Measurements from ENCODE around the gene ARL6IP4.

Gene ARL6IP4

GRCh38 chr12:122979001-122979907, 1.2 kb upstream of the ARL6IP4 start:
- no peak for DNase-seq (ENCODE audit: low read depth)

DNA sequence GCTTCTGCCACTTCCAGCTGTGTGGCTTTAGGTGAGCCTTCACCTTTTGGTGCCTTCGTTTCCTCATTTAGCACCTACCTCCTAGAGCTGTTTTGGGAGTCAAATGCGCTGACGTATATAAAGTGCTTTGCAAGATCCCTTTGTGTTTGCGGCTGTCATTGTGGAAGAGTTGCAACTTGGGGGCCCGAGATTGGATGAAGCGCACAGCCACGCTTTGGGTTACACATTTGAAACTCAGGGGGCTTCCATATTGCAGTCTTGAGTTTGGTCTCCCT, 636 bp upstream of the ARL6IP4 start:
- no peak for DNase-seq (ENCODE audit: low read depth)

DNA sequence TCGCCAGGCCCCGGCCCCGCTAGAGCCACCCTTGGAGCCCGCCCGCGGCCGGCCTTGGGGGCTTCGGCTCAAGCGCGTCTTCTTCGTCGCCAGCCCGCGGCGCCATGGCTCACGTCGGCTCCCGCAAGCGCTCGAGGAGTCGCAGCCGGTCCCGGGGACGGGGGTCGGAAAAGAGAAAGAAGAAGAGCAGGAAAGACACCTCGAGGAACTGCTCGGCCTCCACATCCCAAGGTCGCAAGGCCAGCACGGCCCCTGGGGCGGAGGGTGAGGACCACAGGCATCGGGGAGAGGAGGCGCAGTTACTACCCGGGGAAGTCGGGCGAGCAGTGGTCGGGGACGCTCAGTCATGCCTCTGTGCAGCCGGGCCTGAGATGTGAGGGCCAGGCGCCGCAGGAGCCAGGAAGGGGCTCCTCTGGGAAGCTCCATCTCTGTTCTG, 573 bp downstream of the ARL6IP4 start:
- DNase-seq (ENCODE audit: low read depth): no peak

GRCh38 chr12:122981587-122982476, 1.4 kb downstream of the ARL6IP4 start:
- DNase-seq (ENCODE audit: low read depth): no peak

- no peak for DNase-seq (ENCODE audit: low read depth)
Measured at GRCh38 chr12:122982477-122982815, 2.0 kb downstream of the ARL6IP4 start.

DNA sequence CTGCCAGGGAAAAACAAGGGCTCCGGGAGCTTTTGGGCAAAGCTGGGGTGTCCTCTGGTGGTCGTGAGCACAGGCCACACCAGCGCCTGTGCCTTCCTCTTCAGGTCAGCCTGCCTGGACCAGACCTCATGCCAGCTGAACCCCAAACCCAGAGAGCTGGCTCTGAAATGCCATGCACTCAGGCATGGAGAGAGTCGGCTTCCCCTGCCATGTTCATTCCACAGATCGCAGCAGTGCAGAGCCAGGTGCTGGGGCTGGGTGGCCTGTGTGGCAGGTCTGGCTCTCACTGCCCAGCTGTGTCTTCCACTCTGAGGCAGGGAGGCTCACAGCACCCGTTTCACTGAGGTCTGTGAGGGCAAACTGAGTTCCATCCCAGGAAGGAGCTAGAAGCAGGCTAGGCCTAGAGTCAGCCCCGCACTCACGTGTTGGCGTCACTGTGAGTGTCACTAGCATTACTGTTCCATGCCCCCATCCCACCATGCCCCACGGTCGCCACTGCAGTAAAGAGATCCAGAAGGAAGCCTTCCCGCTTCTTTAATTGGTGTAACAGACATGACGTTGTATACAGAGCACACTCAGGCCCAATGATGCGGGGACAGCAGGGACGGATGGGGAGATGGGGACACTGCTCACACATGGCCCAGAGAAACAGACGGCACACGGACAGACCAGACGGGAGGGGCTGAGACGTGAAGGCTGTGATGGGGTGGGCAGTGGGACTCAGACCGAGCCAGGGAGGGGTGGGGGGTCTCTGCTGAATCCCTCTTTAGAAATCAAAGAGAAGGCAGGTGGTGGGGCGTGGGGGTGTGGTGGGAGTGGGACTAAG, 2.7 kb downstream of the ARL6IP4 start:
- DNase-seq (ENCODE audit: low read depth): no peak

DNA sequence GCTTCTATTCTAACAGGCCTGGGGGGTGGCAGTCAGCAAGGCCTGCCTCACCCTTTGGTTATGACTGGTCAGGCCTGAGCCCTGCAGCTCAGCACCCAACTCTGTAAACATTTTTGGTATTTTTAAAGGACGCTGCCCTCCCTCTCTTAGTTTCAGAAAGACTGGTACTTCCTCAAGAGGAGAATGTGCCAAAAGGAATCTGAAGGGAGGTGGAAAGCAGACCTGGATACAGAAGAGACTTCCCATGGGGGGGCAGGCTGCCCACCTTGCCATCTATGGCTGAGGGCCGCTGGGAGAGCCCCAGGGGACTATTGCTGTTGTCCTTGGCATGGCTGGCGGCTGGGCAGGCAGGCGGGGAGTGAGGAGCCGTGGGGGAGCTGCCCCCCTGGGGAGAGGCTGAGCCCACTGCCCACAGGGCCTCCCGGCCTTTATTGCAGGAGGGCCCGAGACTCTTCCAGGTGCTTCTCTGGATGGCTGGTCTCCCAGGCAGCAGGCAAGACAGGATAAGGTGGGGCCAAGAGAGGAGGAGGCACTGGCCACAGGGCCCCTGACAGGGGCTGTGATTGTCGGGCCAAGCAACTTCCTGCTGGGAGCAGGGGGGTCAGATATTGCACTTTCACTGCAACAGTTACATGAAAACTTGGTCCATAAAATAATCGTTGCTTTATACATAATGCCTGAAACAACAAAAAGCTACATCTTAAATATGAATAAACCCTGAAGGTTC, 3.5 kb downstream of the ARL6IP4 start:
- no peak for DNase-seq (ENCODE audit: low read depth)

GRCh38 chr12:122984612-122985337, 4.3 kb downstream of the ARL6IP4 start:
- DNase-seq (ENCODE audit: low read depth): no peak

DNA sequence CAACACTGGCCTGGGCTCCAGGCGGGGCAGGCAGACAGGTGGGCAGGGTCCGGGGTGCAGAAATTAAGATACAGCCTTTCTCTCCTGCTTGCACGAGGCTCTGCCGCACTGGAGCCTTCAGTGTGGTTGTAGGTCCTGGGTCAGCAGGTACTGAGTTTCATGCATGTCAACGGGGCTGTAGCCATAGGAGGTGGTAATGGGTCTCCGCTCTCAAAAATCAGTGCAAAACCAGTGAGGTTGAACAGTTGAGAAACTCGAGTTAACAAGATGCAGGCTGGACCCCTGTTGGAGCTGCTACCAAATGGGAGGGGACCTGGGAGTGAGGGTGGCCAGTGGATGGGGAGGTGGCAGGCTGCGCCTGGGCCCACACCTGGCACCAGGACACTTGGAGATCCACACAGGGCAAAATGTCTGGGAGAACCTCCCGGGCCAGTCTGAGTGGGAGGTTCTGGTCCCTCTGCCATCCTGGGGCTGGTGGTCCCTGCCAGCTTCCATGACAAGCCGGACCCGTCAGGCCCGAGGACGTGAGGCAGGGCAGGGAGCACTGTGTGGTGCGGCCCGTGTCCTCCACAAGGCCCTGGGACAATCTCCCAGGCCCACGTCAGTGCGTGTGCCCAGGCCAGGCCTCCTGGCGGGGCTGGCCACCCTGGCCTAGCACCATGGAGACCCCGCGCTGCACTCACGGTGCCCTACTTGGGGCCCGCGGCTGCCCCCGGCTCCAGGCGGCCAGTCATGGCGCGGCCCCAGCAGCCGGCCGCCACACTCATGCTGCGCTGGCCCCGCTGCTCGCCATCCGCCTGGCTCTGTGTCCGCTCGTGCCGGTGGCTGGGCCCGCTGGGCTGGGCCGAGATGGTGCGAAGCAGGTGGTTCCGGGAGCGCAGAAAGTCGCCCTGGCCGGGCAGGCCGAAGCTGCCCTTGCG, 5.1 kb downstream of the ARL6IP4 start:
- no peak for DNase-seq (ENCODE audit: low read depth)

DNA sequence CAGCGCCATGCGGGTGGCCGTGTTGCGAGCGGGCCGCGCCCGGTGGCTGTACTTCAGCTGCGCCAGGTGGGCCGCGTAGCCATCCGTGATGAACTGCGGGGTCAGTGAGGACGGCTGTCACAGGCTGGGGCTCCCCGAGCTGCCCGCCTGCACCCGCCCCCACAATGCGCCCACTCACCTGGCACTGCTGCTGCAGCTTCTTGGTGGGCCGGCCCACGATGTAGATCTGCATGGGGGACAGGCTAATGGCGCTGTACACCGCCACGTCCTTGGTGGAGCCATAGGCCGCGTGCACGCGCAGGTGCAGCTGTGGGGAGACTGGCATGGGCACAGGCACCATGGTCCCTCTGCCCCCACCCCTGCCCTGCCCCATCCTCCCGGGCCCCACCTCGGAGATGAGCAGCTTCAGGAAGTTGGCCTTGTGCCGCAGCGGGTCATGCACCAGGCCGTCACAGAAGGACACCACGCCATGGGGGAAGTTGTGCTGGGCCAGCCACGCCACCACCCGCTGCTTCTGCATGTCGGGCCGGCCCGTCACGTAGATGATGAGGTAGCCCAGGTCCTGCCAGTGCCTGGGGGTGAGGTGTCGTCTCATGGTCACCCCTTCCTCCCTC, 5.9 kb downstream of the ARL6IP4 start:
- no peak for DNase-seq (ENCODE audit: low read depth)

DNA sequence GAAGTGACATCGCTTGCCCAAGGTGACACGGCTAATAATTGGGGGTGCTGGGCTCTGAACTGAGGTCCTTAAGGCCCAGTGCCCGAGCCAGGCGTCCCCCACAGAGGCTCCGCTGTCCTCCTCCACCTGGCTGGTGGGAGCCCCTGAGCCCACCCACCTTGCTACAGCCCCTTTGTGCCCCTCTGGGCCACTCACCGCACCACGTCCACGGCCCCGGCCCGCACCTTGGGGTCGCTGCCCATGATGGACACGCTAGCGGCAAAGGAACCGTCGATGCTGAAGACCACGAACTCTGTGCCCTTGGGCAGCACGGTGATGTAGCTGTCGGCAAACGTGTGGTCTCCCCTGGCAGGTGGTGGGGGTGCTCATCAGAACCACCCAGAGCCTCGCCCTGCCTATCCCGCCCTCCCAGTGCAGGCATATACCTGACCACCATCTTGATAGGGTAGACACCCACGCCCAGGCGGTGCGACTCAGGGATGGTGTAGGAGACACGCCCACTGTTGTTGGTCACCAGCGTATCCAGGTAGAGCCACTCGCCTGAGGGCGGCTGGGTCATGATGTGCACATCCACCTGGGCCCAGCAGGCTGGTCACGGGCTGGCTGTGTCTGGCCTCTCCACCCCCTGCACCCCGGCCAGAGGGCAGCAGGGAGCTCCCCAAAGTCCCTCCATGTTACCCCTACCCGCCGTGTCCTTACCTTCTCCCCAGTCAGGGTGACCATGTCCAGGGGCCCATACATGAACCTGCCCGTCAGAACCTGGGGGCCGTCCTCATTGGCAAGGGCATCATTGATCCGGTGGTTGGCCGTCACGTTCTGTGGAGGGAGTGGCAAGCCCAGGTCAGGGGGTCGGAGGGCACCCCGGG, 6.8 kb downstream of the ARL6IP4 start:
- no peak for DNase-seq (ENCODE audit: low read depth)

DNA sequence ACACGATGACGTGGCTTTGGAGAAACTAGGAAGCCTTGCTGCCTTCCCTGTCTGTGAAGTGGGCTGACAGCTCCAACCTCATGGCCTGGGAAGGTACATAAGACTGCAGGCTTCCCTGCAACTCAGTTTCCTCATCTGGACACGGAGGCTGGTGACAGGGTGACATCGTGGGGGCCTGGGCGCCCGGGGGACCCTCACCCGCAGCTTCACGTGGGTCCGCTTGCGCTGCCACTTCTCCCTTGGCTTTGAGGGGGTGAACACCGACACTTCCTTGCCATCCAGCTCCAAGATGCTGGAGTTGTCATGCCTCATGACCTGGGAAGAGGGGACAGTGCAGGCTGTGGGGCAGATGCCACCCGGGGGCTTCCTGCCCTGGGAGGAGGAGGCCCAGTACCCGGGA, 7.6 kb downstream of the ARL6IP4 start:
- DNase-seq (ENCODE audit: low read depth): no peak

DNA sequence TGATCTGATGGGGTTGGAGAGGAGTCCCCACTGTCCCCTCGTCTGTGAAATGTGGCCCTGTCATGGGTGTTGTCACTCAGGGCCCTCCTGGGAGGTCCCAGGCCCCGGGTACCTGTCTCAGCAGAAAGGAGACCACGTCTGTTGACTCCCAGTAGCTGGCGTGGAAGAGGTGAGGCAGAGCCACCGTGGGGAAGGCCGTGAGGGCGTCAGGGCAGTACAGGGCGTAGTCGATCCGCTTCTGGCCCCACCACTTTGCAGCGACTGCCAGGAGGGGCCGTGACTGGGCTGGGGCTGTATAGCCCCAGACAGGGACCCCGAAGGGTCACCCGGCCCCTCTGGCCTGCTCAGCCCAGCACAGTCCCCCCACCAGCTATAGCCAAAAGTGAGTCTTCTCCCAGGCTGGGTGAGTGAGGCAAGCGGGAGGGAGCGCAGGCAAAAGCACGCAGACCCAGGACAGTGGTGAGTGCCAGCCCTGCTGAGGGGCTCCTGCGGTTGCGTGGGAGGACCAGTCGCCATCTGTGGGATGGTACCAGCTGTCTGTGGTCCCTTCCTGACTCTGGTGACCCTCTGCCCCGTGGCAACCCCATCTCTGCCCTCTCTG, 8.2 kb downstream of the ARL6IP4 start:
- DNase-seq (ENCODE audit: low read depth): no peak

GRCh38 chr12:122989225-122989839, 8.9 kb downstream of the ARL6IP4 start:
- DNase-seq (ENCODE audit: low read depth): no peak

- no peak for DNase-seq (ENCODE audit: low read depth)
Measured at GRCh38 chr12:122989874-122990419, 9.5 kb downstream of the ARL6IP4 start.

DNA sequence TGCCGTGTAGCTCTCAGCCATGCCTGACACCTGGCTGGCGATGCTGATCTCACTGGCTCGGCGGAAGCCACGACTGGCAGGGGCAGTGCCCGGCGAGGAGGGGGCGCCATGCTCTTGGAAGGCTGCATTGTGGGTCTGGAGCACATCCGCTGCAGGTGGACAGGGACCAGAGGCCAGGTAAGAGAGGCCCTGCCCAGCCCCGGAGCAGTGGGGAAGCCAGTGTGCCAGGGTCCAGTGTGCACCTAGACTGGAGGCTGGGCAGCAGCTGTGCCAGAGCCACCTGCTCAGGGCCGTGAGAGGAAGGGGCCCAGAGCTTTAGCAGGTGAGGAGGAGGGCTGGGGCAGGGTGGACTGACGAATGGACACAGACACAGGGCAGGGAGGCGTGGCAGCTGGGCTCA, 10.1 kb downstream of the ARL6IP4 start:
- DNase-seq (ENCODE audit: low read depth): no peak

DNA sequence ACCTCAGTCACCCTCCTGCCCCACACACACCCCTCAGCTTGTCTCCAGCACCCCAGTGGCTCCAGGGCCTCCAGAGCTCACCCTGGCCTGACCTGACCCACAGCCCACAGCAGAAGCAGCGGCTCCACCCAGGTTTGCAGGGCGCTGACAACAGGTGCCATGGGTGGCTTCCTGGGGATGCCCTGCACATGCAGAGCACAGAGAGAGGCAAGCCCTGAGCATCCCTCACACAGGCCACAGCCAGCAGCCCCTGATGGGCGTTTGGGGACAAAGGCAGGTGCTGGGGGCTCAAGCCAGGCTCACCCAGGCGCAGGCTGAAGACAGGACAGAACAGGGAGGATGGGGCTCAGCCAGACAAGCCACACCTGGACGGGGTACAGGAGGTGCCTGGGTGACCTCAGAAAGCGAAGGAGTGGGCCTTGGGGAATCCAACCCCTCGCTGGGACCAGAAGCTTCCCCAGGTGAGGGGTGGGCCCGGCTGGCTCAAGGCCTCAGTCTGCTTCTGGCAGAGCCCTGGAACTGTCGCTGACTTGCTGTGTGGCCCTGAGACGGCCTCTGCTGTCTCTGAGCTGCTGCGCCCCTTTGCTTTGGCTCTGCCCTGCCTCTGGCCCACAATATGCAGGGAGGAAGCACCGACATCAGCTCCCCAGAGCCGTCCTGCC, 10.6 kb downstream of the ARL6IP4 start:
- DNase-seq (ENCODE audit: low read depth): no peak
